GM23248 (cell line): Measurements from ENCODE around the gene PDSS2. TPM values are rescaled to one million over a fixed set of nuclear protein-coding genes. Genes with fewer than 3 reads are reported as not detected.
"Not testable (repeated sequence)": the region's sequence is repeated elsewhere in the genome, so short reads cannot be mapped to it uniquely, and the experiment has no call there.

Experiments
- DNase-seq: peaks from one replicate; pipeline ENCODE4 v3.0.0-alpha.2; 2015
- H2AFZ ChIP-seq: fragments of 200-600 bp; sonication (generic); 2 replicates; pipeline ENCODE4 v1.6.1; 2016; ENCODE audit warnings: antibody characterized with exemption
- H3F3A ChIP-seq: fragments of 200-600 bp; sonication (generic); 2 replicates; pipeline ENCODE4 v1.6.1; 2016; ENCODE audit warnings: mild to moderate bottlenecking, antibody characterized with exemption, mixed run types; ENCODE audit not compliant: insufficient read depth
- H3K27ac ChIP-seq: fragments of 200-600 bp; sonication (generic); 2 replicates; pipeline ENCODE4 v1.5.1; 2016; ENCODE audit warnings: mild to moderate bottlenecking
- H3K27me3 ChIP-seq: fragments of 200-600 bp; sonication (generic); replicated peaks from 2 replicates; pipeline ENCODE4 v1.6.1; 2016; ENCODE audit warnings: mild to moderate bottlenecking; ENCODE audit not compliant: insufficient read depth
- H3K36me3 ChIP-seq: fragments of 200-600 bp; sonication (generic); 2 replicates; pipeline ENCODE4 v1.6.1; 2016; ENCODE audit warnings: low read depth, mild to moderate bottlenecking
- H3K4me1 ChIP-seq: fragments of 200-600 bp; sonication (generic); 2 replicates; pipeline ENCODE4 v1.6.1; 2016; ENCODE audit warnings: mild to moderate bottlenecking; ENCODE audit not compliant: insufficient read depth
- H3K4me2 ChIP-seq: fragments of 200-600 bp; sonication (generic); one replicate; pipeline ENCODE4 v1.6.1; 2016; ENCODE audit warnings: mild to moderate bottlenecking; ENCODE audit not compliant: unreplicated experiment
- H3K4me3 ChIP-seq: fragments of 200-600 bp; sonication (generic); 2 replicates; pipeline ENCODE4 v1.5.1; 2016; ENCODE audit warnings: mild to moderate bottlenecking
- H3K79me2 ChIP-seq: fragments of 200-600 bp; sonication (generic); 2 replicates; pipeline ENCODE4 v1.6.1; 2016; ENCODE audit warnings: mild to moderate bottlenecking; ENCODE audit not compliant: insufficient read depth
- H3K9ac ChIP-seq: fragments of 200-600 bp; sonication (generic); 2 replicates; pipeline ENCODE4 v1.6.1; 2016; ENCODE audit warnings: mild to moderate bottlenecking
- H3K9me2 ChIP-seq: fragments of 200-600 bp; sonication (generic); 2 replicates; pipeline ENCODE4 v1.6.1; 2016; ENCODE audit warnings: mixed run types, mild to moderate bottlenecking, moderate library complexity; ENCODE audit not compliant: insufficient read depth
- H3K9me3 ChIP-seq: fragments of 200-600 bp; sonication (generic); one replicate; pipeline ENCODE4 v1.6.1; 2017; ENCODE audit warnings: low read depth
- H4K20me1 ChIP-seq: fragments of 200-600 bp; sonication (generic); 2 replicates; pipeline ENCODE4 v1.6.0; 2016; ENCODE audit not compliant: insufficient read depth
- EZH2 ChIP-seq: fragments of 200-600 bp; sonication (generic); IDR thresholded peaks from 2 replicates; pipeline ENCODE4 v1.6.1; 2018; ENCODE audit warnings: antibody characterized with exemption, mild to moderate bottlenecking; ENCODE audit not compliant: insufficient read depth, poor library complexity, severe bottlenecking
- EZH2phosphoT487 ChIP-seq: fragments of 200-600 bp; sonication (generic); IDR thresholded peaks from 2 replicates; pipeline ENCODE4 v1.6.1; 2018; ENCODE audit warnings: antibody characterized with exemption, moderate library complexity, mild to moderate bottlenecking, low read depth; ENCODE audit not compliant: insufficient read depth
- WGBS, 2 experiments: methylation state at CpG; one replicate each; pipeline ENCODE4 v1.1.6; 2015 to 2017; ENCODE audit warnings: low lambda C conversion rate in 2 of 2, low coverage in 1 of 2; ENCODE audit errors: missing lambda C conversion rate in 2 of 2; 5-methylcytosine and 5-hydroxymethylcytosine counted together
- in situ Hi-C: fragments of 300-500 bp; cut with MboI; formaldehyde crosslinking; loops from 2 replicates; pipeline ENCODE4 v1.15.0; 2020
- polyA plus RNA-seq: library from polyadenylated mRNA; unstranded; fragments of >200 nt; fragmentation: Nextera tagmentation; extraction: Ambion mirVana; gene quantifications from 2 replicates; pipeline ENCODE4 v1.2.1, GENCODE V29; 2016
- total RNA-seq: library from RNA; depleted of rRNA; stranded (reverse); fragments of >200 nt; shearing (Covaris generic); gene quantifications from 2 replicates; pipeline ENCODE4 v1.2.3, GENCODE V29; 2014

The PDSS2 gene
- total and polyA plus RNA-seq, 2 experiments from 2014 or later, result 9.9 to 10.3 TPM

GRCh38 chr6:107436881-107437280 lies 22.5 kb downstream of the PDSS2 start:
- peaks cover 89% of the 10 kb centered on the region for H3K79me2 ChIP-seq
- H3K27ac ChIP-seq, result no peak overlapping the region
- no peak overlapping the region for H2AFZ ChIP-seq
- H3K4me3 ChIP-seq, result no peak overlapping the region
- no peaks in the 10 kb centered on the region for H3K9me2 ChIP-seq
- WGBS, 2 experiments, result 73 to 74% methylated on average over 4 of the region's 4 CpGs
- peaks cover 8% of the 10 kb centered on the region; the same call in 1 of the 2 replicates for H3F3A ChIP-seq
- in situ Hi-C loops, result no loop called here
- DNase-seq, result no peak
- no peaks in the 10 kb centered on the region for H3K27me3 ChIP-seq
- H3K36me3 ChIP-seq, result 0 out of 2 replicates have a peak, but pooled peaks cover 3% of the 10 kb centered on the region
- H3K9ac ChIP-seq, result no peak overlapping the region
- H3K9me3 ChIP-seq, result no peaks in the 10 kb centered on the region
- H3K4me1 ChIP-seq, result peaks cover 21% of the 10 kb centered on the region
- H4K20me1 ChIP-seq, result no peaks in the 10 kb centered on the region
- no peak for TF ChIP-seq EZH2phosphoT487
- no peak overlapping the region for H3K4me2 ChIP-seq

DNA sequence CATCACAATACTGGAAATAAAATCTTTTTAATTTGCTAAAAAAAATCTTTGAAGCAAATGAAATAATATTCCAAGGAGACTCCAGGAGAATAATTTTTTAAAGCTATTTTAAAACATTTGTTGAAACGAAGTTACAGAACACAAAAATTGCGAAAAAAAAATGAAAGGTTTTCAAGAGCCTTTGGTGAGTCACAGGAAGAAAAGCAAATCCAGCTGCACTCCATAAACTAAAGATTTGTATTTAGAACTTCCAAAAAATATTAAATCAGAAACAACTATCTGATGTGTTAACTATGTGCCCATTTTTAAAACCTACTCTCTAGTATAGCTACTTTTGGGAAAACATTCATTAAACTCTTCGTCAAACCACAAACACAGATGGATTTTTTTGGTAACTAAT lies 23.6 kb downstream of the PDSS2 start:
- Histone ChIP-seq H4K20me1 (no peaks in the 10 kb centered on the region), H3K36me3 (0 out of 2 replicates have a peak, but pooled peaks cover 3% of the 10 kb centered on the region), H3K27ac (peak overlapping the region; percentile 36), H3F3A (peaks cover 8% of the 10 kb centered on the region; the same call in 1 of the 2 replicates), H3K4me3 (peak overlapping the region; percentile 21), H3K4me1 (peaks cover 15% of the 10 kb centered on the region), H2AFZ (peak overlapping the region; percentile 55), H3K9me3 (no peaks in the 10 kb centered on the region), H3K4me2 (peak overlapping the region; percentile 85), H3K9ac (peak overlapping the region; percentile 28; the same call in 1 of the 2 replicates), H3K79me2 (peaks cover 89% of the 10 kb centered on the region), H3K27me3 (no peaks in the 10 kb centered on the region), H3K9me2 (no peaks in the 10 kb centered on the region)
- in situ Hi-C loops, result no loop called here
- peak; percentile 62 for DNase-seq
- TF ChIP-seq EZH2phosphoT487 (no peak), EZH2 (no peak)
- WGBS, 2 experiments, result 3 to 5% methylated on average over 3 of the region's 3 CpGs

GRCh38 chr6:107434812-107435211 lies 24.6 kb downstream of the PDSS2 start:
- H2AFZ ChIP-seq, result no peak overlapping the region
- TF ChIP-seq EZH2 (no peak), EZH2phosphoT487 (no peak)
- no peaks in the 10 kb centered on the region for H4K20me1 ChIP-seq
- no peak overlapping the region for H3K4me2 ChIP-seq
- in situ Hi-C loops, result no loop called here
- H3K9me3 ChIP-seq, result no peaks in the 10 kb centered on the region
- H3K27ac ChIP-seq, result no peak overlapping the region
- H3K9ac ChIP-seq, result no peak overlapping the region
- H3K27me3 ChIP-seq, result no peaks in the 10 kb centered on the region
- H3F3A ChIP-seq, result peaks cover 8% of the 10 kb centered on the region; the same call in 1 of the 2 replicates
- H3K4me3 ChIP-seq, result no peak overlapping the region
- WGBS, 2 experiments, result 95 to 98% methylated on average over 3 of the region's 3 CpGs
- H3K9me2 ChIP-seq, result no peaks in the 10 kb centered on the region
- peaks cover 15% of the 10 kb centered on the region for H3K4me1 ChIP-seq
- DNase-seq, result no peak
- peaks cover 91% of the 10 kb centered on the region for H3K79me2 ChIP-seq
- 0 out of 2 replicates have a peak, but pooled peaks cover 3% of the 10 kb centered on the region for H3K36me3 ChIP-seq

GRCh38 chr6:107425951-107426350 lies 33.4 kb downstream of the PDSS2 start:
- H3K9me3 ChIP-seq, H3K9me2 ChIP-seq, H2AFZ ChIP-seq, DNase-seq, H4K20me1 ChIP-seq, H3K4me2 ChIP-seq, H3K27ac ChIP-seq, H3F3A ChIP-seq, H3K9ac ChIP-seq, H3K4me1 ChIP-seq, in situ Hi-C loops, H3K4me3 ChIP-seq, H3K36me3 ChIP-seq, H3K27me3 ChIP-seq: not testable (repeated sequence)
- peaks cover 50% of the 10 kb centered on the region for H3K79me2 ChIP-seq
- WGBS, 2 experiments, result 55 to 66% methylated on average over 5 to 6 of the region's 6 CpGs

DNA sequence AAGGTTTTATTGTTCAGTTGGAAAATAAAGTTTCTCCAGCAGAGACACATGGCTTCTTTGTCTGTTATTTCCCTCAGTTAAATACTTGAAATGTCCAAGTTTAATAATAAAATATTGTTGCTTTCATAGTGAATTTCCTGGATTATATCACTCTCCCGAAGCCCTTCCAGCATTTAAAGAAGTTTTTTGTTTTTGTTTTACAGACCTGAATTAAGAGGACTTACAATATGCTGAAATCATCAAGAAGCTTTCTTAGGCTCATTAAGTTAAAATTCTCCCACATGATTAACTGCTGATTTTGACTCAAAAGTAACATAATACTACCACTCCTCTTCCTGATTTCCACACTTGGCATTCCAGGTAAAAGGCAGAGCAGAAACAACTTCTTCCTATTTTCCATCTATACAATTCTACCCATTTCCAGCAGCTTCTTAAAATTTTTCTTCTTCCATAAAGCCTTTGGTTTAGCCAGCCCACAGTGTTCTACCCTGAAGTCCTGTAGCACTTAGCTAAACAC lies 35.8 kb downstream of the PDSS2 start:
- no peak overlapping the region for H2AFZ ChIP-seq
- no peaks in the 10 kb centered on the region; the same call in 1 of the 2 replicates for H3F3A ChIP-seq
- H3K27me3 ChIP-seq, result no peaks in the 10 kb centered on the region
- TF ChIP-seq EZH2 (no peak), EZH2phosphoT487 (no peak)
- no peak overlapping the region for H3K4me2 ChIP-seq
- H3K27ac ChIP-seq, result no peak overlapping the region
- H3K4me3 ChIP-seq, result no peak overlapping the region
- 19 to 22% methylated on average over 1 of the region's 1 CpG for WGBS, 2 experiments
- peaks cover 52% of the 10 kb centered on the region for H3K79me2 ChIP-seq
- H3K9me3 ChIP-seq, result peaks cover 3% of the 10 kb centered on the region
- no peak for DNase-seq
- in situ Hi-C loops, result no loop called here
- no peaks in the 10 kb centered on the region for H4K20me1 ChIP-seq
- no peak overlapping the region for H3K9ac ChIP-seq
- peaks cover 5% of the 10 kb centered on the region; the same call in 1 of the 2 replicates for H3K4me1 ChIP-seq
- H3K9me2 ChIP-seq, result no peaks in the 10 kb centered on the region
- H3K36me3 ChIP-seq, result no peaks in the 10 kb centered on the region
